ENCODE results near the gene NUDT14.

NUDT14 gene

DNA sequence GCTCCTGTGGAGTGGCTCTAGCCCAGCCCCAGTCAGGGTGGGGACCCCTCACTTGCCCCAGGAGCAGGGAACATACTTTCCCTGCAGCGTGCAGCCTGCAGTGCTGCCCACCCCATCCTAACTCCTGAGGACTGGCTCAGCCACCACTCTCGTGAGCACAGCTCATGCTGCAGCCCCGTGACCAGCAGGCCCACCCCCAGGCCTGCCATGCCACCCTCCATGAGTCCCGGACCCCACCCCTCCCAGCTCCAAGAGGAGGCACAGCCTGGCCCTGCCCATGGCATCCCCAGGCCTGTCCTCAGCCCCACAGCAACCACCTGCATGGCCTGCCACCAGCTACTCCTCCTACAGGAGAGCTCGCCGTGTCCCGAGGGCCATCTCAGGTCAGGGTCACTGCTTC lies 8.6 kb downstream of the NUDT14 start:
- Histone ChIP-seq H3K36me3 (no peaks in the 10 kb centered on the region), H3K4me3 (ENCODE audit: low read depth, low read length) (no peak overlapping the region), H3K9me3 (no peaks in the 10 kb centered on the region), H3K4me1 (no peaks in the 10 kb centered on the region), H3K27me3 (peaks cover 8% of the 10 kb centered on the region)
- DNase-seq, result no peak
- TF ChIP-seq, protein P1, sequence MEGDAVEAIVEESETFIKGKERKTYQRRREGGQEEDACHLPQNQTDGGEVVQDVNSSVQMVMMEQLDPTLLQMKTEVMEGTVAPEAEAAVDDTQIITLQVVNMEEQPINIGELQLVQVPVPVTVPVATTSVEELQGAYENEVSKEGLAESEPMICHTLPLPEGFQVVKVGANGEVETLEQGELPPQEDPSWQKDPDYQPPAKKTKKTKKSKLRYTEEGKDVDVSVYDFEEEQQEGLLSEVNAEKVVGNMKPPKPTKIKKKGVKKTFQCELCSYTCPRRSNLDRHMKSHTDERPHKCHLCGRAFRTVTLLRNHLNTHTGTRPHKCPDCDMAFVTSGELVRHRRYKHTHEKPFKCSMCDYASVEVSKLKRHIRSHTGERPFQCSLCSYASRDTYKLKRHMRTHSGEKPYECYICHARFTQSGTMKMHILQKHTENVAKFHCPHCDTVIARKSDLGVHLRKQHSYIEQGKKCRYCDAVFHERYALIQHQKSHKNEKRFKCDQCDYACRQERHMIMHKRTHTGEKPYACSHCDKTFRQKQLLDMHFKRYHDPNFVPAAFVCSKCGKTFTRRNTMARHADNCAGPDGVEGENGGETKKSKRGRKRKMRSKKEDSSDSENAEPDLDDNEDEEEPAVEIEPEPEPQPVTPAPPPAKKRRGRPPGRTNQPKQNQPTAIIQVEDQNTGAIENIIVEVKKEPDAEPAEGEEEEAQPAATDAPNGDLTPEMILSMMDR (IDR thresholded peaks at IDR 0.05; ENCODE audit: low read depth, low read length), result no peak

DNA sequence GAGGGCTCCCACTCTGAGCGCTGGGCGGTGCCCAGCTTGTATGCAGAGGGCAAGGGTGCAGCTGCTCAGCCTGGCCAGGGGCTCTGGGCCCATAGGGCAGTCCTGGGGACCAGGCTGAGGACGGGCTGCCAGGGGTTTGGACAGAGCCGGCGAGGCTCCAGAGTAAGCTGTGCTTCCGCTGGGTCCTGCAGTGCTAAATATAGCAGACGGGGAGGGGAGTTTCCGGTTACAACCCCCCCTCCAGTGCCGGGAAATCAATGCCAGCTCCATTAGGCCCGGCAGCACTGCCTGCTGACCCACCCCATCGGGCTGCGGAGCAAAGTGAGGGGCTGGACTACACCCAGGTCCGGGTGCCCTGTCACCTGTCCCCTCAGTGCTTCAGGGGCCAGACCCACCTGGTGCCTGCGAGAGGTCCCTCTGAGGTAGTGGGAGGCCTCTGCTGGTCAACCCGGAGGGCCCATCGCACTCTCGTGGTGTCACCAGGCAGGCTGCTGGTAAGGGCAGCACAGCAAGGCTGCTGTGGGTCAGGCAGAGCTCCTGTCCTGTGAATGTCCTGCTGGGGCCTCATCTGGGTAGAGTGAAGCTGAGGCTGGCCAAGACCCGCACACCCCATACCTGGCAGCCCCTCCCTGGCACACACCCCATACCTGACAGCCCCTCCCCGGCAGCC lies 10.0 kb downstream of the NUDT14 start:
- Histone ChIP-seq H3K36me3 (no peaks in the 10 kb centered on the region), H3K4me3 (ENCODE audit: low read depth, low read length) (no peak overlapping the region), H3K9me3 (no peaks in the 10 kb centered on the region), H3K4me1 (no peaks in the 10 kb centered on the region), H3K27me3 (peaks cover 14% of the 10 kb centered on the region)
- TF ChIP-seq, protein P1 (IDR thresholded peaks at IDR 0.05; ENCODE audit: low read depth, low read length), result no peak
- DNase-seq, result no peak

DNA sequence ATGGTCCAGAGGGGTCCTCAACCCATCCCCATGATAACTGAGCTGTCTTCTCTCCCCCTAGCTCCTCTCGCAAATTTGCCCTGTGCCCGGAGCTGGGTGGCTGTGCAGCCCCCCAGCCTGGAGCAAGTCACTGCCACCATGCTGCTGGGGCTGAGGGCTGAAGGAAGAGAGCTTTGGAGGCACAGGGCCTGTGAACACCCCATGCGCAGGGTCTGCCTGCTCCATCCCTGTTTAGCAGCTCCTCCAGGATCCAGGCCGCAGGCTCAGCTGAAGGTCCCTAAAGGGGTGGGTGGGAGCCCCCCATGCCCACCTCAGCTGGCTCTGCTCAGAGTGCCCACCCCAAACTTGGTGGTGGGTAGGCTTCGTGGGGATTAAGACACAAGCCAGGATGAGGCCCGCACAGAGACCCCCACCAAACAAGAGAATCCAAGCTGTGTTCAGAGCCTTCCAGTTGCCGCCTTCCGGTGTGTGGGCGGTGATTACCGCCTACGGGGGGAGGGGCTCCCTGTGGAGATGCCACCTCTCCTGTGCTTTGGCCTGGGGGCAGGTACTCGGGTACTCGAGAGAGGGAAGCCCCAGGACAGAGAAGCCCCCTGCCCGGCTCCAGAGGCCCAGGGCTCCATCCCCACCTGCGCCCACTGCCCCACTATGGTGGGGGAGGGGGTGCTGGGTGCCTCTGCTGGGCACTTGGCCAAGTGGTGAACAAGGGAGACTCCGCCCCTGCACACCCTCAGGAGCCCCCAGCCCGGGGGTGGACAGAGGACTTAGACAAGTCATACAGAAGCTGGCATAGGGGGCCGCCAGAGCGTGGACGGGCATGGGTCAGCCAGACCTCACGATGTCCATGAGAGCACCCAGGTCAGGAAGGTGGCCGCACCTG lies 11.1 kb downstream of the NUDT14 start:
- no peaks in the 10 kb centered on the region for H3K9me3 ChIP-seq
- H3K27me3 ChIP-seq, result peaks cover 14% of the 10 kb centered on the region
- H3K36me3 ChIP-seq, result no peaks in the 10 kb centered on the region
- TF ChIP-seq, protein P1 (IDR thresholded peaks at IDR 0.05; ENCODE audit: low read depth, low read length), result no peak
- H3K4me3 ChIP-seq (ENCODE audit: low read depth, low read length), result no peak overlapping the region
- no peak for DNase-seq
- H3K4me1 ChIP-seq, result no peaks in the 10 kb centered on the region

DNA sequence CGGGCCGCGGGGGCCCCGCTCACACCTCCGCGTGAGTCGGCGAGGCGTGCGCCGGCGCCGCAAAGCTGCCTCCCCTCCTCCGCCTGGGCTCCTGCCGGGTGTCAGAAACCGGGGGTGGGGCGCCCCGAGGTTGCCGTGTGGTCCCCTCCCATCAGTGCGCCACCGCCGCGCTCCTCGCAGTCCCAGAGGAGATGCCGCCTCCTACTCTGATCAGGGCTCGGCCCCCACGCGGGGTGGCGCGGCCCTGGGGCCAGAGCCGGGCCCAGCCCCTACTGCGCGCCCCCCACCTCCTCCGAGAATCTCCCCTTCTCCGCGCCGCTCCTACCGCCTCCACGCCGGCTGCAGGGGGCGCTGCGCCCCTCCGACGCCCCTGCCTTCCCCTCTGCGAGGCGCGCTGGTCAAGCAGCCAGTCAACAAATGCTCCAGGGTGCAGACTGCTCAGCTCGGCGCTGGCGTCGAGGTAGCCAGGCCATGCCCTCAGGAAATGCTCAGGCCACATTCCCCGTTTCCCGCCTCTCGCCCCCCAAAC lies 12.1 kb downstream of the NUDT14 start:
- Histone ChIP-seq H3K4me3 (ENCODE audit: low read depth, low read length) (no peak overlapping the region), H3K36me3 (no peaks in the 10 kb centered on the region), H3K27me3 (peaks cover 14% of the 10 kb centered on the region), H3K4me1 (no peaks in the 10 kb centered on the region), H3K9me3 (no peaks in the 10 kb centered on the region)
- TF ChIP-seq, protein P1 (IDR thresholded peaks at IDR 0.05; ENCODE audit: low read depth, low read length), result peak; percentile 17; the same call in 1 of the 2 replicates
- no peak for DNase-seq

DNA sequence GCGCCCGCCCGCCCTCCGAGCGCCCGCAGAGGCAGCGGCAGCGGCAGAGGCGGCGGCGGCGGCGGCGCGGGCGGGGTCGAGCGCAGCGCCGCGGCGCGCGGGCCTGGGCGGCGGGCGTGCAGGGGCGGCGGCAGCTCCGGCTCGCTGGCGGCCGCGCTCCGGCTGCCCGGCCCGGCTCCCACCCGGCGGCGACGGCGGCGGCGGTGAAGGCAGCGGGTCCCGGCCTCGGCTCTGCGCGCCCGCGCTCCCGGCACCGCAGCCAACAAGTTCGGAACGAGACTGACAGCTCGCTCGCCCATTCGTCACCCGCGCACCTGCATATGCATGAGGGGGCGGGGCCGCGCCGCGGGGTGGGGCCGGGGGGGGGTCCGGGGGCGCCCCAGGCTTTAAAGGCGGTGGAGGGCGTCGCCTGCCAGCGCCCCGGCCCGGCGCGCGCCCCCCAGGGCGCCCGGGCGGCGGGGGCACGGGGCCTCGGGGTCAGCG lies 12.6 kb downstream of the NUDT14 start, which contains the start of gene JAG2:
TSS of gene JAG2 (minus strand) at position 281 of the 483 bp plus-strand sequence. CDS start 356 bp downstream, outside the sequence.
- H3K36me3 ChIP-seq, result no peaks in the 10 kb centered on the region
- H3K27me3 ChIP-seq, result peaks cover 14% of the 10 kb centered on the region
- DNase-seq, result peak; percentile 59
- peak within 1 kb of the TSS; percentile 34 for H3K4me3 ChIP-seq (ENCODE audit: low read depth, low read length)
- no peaks in the 10 kb centered on the region for H3K9me3 ChIP-seq
- TF ChIP-seq, protein P1 (IDR thresholded peaks at IDR 0.05; ENCODE audit: low read depth, low read length), result no peak
- no peaks in the 10 kb centered on the region for H3K4me1 ChIP-seq
